ENCODE data around the gene PSMD2. TPM values are rescaled to one million over a fixed set of nuclear protein-coding genes. Genes with fewer than 3 reads are reported as not detected.
A peak's percentile ranks its signal among the peaks of the same experiment; 100 is the strongest.

Gene PSMD2
- total RNA-seq, 1 experiment from 2014 or later: 536 TPM

DNA sequence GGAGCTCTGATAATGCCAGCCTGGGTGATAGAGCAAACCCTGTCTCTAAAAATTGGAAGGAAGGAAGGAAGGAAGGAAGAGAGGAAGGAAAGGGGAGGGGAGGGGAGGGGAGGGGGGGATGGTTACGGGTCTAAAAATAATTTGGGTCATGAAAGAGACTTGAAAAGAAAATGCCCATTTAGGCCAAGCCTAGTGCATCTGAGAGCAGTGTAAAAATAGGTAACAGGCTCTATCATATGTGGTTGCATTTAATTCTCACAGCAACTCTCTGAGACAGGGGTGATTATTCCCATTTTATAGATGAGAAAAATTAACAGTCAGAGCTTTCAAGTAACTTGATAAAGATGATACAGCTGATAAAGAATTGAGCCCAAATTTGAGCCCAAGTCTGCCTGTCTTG, 26.8 kb upstream of the PSMD2 start:
- H3K27ac ChIP-seq (ENCODE audit: low read length): no peak overlapping the region
- no peak for DNase-seq (ENCODE audit: low read depth, low spot score)
- H3K27me3 ChIP-seq (ENCODE audit: control insufficient read depth, insufficient read depth, low read length): peaks cover 6% of the 10 kb centered on the region; the same call in 1 of the 2 replicates
- ATAC-seq: no peak
- no peak overlapping the region for H3K4me3 ChIP-seq (ENCODE audit: low read depth in 2 of 2, low read length in 2 of 2)
- BruUV-seq (replicated peaks): no TSS peak
- intact Hi-C loops (cut with micrococcal nuclease; ENCODE audit: unreplicated experiment): no loop called here
- no peaks in the 10 kb centered on the region for H3K9me3 ChIP-seq (ENCODE audit: control insufficient read depth, insufficient read depth, low read depth, low read length)
- ChIA-PET POLR2A (no interaction called here), CTCF (interaction anchor here (0.6 to 0.7 kb wide), 2 partner anchors 15 to 28 kb away, joined by 4 to 5 read pairs; no protein-coding TSS in a partner anchor)
- TF ChIP-seq, protein P1, sequence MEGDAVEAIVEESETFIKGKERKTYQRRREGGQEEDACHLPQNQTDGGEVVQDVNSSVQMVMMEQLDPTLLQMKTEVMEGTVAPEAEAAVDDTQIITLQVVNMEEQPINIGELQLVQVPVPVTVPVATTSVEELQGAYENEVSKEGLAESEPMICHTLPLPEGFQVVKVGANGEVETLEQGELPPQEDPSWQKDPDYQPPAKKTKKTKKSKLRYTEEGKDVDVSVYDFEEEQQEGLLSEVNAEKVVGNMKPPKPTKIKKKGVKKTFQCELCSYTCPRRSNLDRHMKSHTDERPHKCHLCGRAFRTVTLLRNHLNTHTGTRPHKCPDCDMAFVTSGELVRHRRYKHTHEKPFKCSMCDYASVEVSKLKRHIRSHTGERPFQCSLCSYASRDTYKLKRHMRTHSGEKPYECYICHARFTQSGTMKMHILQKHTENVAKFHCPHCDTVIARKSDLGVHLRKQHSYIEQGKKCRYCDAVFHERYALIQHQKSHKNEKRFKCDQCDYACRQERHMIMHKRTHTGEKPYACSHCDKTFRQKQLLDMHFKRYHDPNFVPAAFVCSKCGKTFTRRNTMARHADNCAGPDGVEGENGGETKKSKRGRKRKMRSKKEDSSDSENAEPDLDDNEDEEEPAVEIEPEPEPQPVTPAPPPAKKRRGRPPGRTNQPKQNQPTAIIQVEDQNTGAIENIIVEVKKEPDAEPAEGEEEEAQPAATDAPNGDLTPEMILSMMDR (IDR thresholded peaks at IDR 0.05): no peak
- TF ChIP-seq, protein P2, sequence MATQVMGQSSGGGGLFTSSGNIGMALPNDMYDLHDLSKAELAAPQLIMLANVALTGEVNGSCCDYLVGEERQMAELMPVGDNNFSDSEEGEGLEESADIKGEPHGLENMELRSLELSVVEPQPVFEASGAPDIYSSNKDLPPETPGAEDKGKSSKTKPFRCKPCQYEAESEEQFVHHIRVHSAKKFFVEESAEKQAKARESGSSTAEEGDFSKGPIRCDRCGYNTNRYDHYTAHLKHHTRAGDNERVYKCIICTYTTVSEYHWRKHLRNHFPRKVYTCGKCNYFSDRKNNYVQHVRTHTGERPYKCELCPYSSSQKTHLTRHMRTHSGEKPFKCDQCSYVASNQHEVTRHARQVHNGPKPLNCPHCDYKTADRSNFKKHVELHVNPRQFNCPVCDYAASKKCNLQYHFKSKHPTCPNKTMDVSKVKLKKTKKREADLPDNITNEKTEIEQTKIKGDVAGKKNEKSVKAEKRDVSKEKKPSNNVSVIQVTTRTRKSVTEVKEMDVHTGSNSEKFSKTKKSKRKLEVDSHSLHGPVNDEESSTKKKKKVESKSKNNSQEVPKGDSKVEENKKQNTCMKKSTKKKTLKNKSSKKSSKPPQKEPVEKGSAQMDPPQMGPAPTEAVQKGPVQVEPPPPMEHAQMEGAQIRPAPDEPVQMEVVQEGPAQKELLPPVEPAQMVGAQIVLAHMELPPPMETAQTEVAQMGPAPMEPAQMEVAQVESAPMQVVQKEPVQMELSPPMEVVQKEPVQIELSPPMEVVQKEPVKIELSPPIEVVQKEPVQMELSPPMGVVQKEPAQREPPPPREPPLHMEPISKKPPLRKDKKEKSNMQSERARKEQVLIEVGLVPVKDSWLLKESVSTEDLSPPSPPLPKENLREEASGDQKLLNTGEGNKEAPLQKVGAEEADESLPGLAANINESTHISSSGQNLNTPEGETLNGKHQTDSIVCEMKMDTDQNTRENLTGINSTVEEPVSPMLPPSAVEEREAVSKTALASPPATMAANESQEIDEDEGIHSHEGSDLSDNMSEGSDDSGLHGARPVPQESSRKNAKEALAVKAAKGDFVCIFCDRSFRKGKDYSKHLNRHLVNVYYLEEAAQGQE (IDR thresholded peaks at IDR 0.05; ENCODE audit: insufficient read depth in 1 of 2, low read depth in 2 of 2, low read length in 1 of 2): no peak
- no peak for TF ChIP-seq SIN3A (IDR thresholded peaks at IDR 0.05; ENCODE audit: borderline replicate concordance, insufficient read depth, low read depth, low read length)
- no peaks in the 10 kb centered on the region for H3K36me3 ChIP-seq (ENCODE audit: control insufficient read depth, insufficient read depth, low read length)
- no peaks in the 10 kb centered on the region for H3K4me1 ChIP-seq (ENCODE audit: control insufficient read depth, insufficient read depth, low read length)
- in situ Hi-C loops (cut with HindIII; ENCODE audit: low pct_unique_long_range_greater_than_20kb, low sequenced_read_pairs): no loop called here

DNA sequence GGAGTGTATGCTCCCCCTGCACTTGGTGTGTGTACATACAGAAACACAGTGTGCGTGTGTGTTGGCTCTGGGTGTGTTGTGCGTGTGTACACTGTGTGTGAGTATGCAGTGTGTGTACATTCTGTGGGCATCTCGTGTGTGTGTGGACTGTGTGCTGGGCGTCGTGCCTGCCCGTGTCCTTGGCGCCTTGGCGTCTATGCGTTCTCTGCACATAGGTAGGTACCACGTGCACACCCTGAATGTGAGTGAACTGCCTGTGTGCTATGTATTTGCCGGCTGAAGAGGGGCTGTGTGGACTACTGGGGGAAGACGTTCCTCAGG, 23.7 kb upstream of the PSMD2 start:
- in situ Hi-C loops (cut with HindIII; ENCODE audit: low pct_unique_long_range_greater_than_20kb, low sequenced_read_pairs): no loop called here
- Histone ChIP-seq H3K27me3 (ENCODE audit: control insufficient read depth, insufficient read depth, low read length) (peaks cover 6% of the 10 kb centered on the region; the same call in 1 of the 2 replicates), H3K4me1 (ENCODE audit: control insufficient read depth, insufficient read depth, low read length) (no peaks in the 10 kb centered on the region), H3K4me3 (ENCODE audit: low read depth in 2 of 2, low read length in 2 of 2) (no peak overlapping the region), H3K9me3 (ENCODE audit: control insufficient read depth, insufficient read depth, low read depth, low read length) (no peaks in the 10 kb centered on the region), H3K27ac (ENCODE audit: low read length) (no peak overlapping the region), H3K36me3 (ENCODE audit: control insufficient read depth, insufficient read depth, low read length) (no peaks in the 10 kb centered on the region)
- BruUV-seq (replicated peaks): no TSS peak
- ATAC-seq (peak; percentile 35; the same call in 1 of the 2 replicates), DNase-seq (ENCODE audit: low read depth, low spot score) (no peak)
- CTCF ChIA-PET: no interaction called here
- TF ChIP-seq SIN3A (IDR thresholded peaks at IDR 0.05; ENCODE audit: borderline replicate concordance, insufficient read depth, low read depth, low read length) (no peak), POLR2AphosphoS5 (IDR thresholded peaks at IDR 0.05; ENCODE audit: low read depth, low read length) (no peak), TCF7L2 (IDR thresholded peaks at IDR 0.05; ENCODE audit: low read depth, low read length) (no peak)
- TF ChIP-seq, protein P1 (IDR thresholded peaks at IDR 0.05): no peak
- TF ChIP-seq, protein P2 (IDR thresholded peaks at IDR 0.05; ENCODE audit: insufficient read depth in 1 of 2, low read depth in 2 of 2, low read length in 1 of 2): no peak
- POLR2A ChIA-PET: no interaction called here
- intact Hi-C loops (cut with micrococcal nuclease; ENCODE audit: unreplicated experiment): no loop called here

All from Panc1 (cell line).